GM12873 (cell line): ENCODE results near the gene ERAL1.

Experiments used
- CTCF ChIP-seq: IDR thresholded peaks from 2 replicates; pipeline ENCODE4 v1.5.1; 2012; ENCODE audit warnings: low read depth, mild to moderate bottlenecking, moderate library complexity, low read length, control low read depth; ENCODE audit not compliant: insufficient read depth; ENCODE audit errors: missing control alignments

Gene ERAL1

GRCh38 chr17:28875848-28876550, 21.2 kb downstream of the ERAL1 start:
- TF ChIP-seq CTCF: no peak

DNA sequence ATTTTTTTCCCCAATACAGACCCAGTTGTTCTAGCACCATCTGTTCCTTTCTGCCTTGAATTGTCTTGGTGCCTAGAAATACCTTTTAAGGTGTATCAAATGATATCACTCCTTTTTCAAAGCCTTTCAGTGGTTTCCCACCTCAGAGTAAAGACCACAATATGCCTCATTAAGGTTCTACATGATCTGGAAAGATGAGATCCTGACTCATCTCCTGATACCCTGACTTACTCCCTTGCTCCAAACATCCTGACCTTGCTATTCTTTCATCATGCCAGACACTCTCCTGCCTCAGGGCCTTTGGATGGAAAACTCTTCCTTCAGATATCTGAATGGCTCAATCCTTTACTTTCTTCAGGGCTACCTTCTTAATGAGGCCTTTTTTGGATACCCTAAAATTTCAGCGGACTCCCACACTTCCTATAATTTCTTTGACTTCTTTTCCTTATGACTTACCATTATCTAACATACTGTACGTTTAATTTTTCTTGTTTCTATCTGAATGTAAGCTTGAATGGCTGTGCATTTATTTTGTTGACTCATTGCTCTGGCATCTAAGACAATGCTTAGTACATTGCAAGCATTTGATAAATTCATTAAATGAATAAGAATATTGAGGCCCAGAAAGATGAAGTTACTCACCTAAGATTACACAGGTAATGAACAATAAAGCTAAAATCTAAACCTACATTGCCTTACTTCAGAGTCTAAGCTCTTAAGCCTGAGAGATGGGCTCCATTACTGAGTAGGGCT, 23.5 kb downstream of the ERAL1 start:
- no peak for TF ChIP-seq CTCF

- TF ChIP-seq CTCF: peak; percentile 62
Measured at GRCh38 chr17:28878981-28879380, 24.2 kb downstream of the ERAL1 start.

DNA sequence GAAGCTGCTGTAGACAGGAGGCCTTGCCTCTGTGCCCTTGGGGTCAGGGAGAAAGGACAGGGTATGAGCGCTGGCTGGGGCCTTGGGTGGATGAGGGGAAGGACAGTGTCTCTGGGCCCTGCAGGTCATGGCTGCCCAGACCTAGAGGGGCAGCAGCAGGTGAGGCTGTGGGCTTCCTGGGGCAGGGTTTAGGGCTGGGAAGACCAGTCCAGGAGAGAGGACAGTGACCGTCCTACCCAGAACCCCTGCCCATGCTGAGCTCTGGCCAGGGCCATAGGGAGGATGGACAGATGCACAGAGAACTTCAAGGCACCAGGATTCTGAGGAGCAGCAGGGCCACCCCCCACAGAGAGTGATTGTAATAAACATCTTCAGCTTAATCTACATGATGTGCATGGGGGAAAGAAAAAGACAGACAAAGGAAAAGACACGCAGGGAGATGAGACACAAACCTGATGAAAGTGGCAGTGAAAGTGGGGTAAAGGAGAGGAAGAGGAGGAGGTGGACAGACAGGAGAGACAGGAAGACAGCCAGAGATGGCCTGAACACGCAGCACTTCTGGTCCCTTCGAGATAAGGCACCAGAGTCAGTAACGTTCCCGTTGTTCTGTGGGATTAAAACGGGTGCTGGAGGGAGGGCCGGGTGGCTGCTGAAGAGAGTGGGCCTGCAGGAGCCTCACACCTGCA, 25.2 kb downstream of the ERAL1 start:
- TF ChIP-seq CTCF: no peak

- TF ChIP-seq CTCF: no peak
Measured at GRCh38 chr17:28880572-28880945, 25.7 kb downstream of the ERAL1 start.

DNA sequence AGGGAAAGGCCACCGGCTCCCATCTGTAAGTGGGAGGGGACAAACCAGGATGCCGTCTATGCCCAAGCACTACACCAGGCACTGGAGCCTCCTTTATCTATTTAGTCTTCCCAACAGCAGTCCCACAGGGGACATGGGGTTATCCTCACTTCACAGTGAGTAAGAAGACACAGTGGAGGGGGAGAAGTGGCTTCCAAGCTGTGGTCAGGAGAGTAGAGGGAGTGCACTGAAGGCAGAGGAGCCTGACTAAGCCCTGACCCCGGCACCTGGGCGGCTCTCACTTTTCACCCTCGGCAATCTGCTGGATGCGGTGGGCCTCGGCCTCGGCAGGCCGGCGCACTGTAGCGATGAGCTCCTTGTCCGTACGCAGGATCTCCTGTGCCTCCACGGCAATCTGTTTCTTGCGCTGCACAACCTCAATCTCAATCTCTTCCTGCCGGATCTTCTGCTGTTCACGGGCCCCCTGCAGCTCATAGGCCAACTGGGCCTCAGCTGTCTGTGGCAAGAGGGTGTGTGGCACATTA, 26.8 kb downstream of the ERAL1 start:
- TF ChIP-seq CTCF: no peak
